CD4-positive, alpha-beta T cell (primary cell): ENCODE measurements around the gene SIDT2. TPM values are rescaled to one million over a fixed set of nuclear protein-coding genes. Genes with fewer than 3 reads are reported as not detected.
"Not testable (repeated sequence)": the region's sequence is repeated elsewhere in the genome, so short reads cannot be mapped to it uniquely, and the experiment has no call there.

ENCODE experiments used
- ATAC-seq: fragments of 200-7000 bp; cut with Tn5 transposase; one replicate; pipeline ENCODE4 v1.10.0; 2022; ENCODE audit warnings: mild to moderate bottlenecking; ENCODE audit not compliant: poor library complexity
- CTCF ChIA-PET: fragments of 350-600 bp; sonication (Branson Sonifier 250); formaldehyde crosslinking; loops from one replicate; lab custom pipeline; 2021; ENCODE audit warnings: antibody characterized with exemption, inconsistent platforms; lab: Charles Lee
- POLR2A ChIA-PET: fragments of 350-600 bp; sonication (Branson Sonifier 250); formaldehyde crosslinking; loops from one replicate; lab custom pipeline; 2021; ENCODE audit warnings: antibody characterized with exemption, inconsistent platforms; lab: Charles Lee
- DNase-seq, 14 experiments: peaks; one replicate each; pipeline ENCODE4 v3.0.0-alpha.2; 2013 to 2020; ENCODE audit warnings: mixed read lengths in 2 of 14
- H3K27ac ChIP-seq, 2 donors: one replicate each; pipeline versions ENCODE4 v1.5.1 to v1.7.0; 2013; ENCODE audit warnings: low read length in 2 of 2, low read depth in 1 of 2, mild to moderate bottlenecking in 1 of 2
- H3K27me3 ChIP-seq, 2 experiments: 1 replicate in 1 of 2; 2 replicates in 1 of 2; pipeline versions ENCODE4 v1.6.1 to v1.7.0; 2013; ENCODE audit warnings: low read length in 2 of 2, control low read depth in 1 of 2, mild to moderate bottlenecking in 1 of 2, moderate library complexity in 1 of 2; ENCODE audit not compliant: insufficient read depth in 2 of 2, control insufficient read depth in 1 of 2
- H3K36me3 ChIP-seq: one replicate; pipeline ENCODE4 v1.6.1; 2013; ENCODE audit warnings: low read length, control low read depth; ENCODE audit not compliant: insufficient read depth
- H3K4me1 ChIP-seq: one replicate; pipeline ENCODE4 v1.6.1; 2013; ENCODE audit warnings: low read length, control low read depth; ENCODE audit not compliant: insufficient read depth
- H3K4me3 ChIP-seq: one replicate; pipeline ENCODE4 v1.5.1; 2013; ENCODE audit warnings: mild to moderate bottlenecking, low read length, moderate library complexity
- H3K9me3 ChIP-seq, 2 experiments: 1 replicate in 1 of 2; 2 replicates in 1 of 2; pipeline versions ENCODE4 v1.6.1 to v1.7.0; 2013; ENCODE audit warnings: low read length in 2 of 2, mild to moderate bottlenecking in 2 of 2, control low read depth in 1 of 2, moderate library complexity in 1 of 2; ENCODE audit not compliant: control insufficient read depth in 1 of 2, insufficient read depth in 1 of 2
- H3K27ac Mint-ChIP-seq: one replicate; pipeline ENCODE4 v1.8.0; 2020; ENCODE audit warnings: mixed read lengths
- H3K27me3 Mint-ChIP-seq: one replicate; pipeline ENCODE4 v1.8.0; 2021; ENCODE audit warnings: mixed read lengths
- H3K36me3 Mint-ChIP-seq: one replicate; pipeline ENCODE4 v1.8.0; 2021; ENCODE audit warnings: low read depth, mixed read lengths
- H3K4me1 Mint-ChIP-seq: one replicate; pipeline ENCODE4 v1.8.0; 2021; ENCODE audit warnings: low read depth, mixed read lengths
- H3K4me3 Mint-ChIP-seq: one replicate; pipeline ENCODE4 v1.8.0; 2020; ENCODE audit warnings: mild to moderate bottlenecking, mixed read lengths
- H3K9me3 Mint-ChIP-seq: one replicate; pipeline ENCODE4 v1.8.0; 2020; ENCODE audit warnings: mixed read lengths
- intact Hi-C, 2 experiments: fragments of 100-400 bp; cut with DNase I in 1 of 2; cut with micrococcal nuclease in 1 of 2; formaldehyde crosslinking; loops; one replicate each; pipeline versions ENCODE4 v1.15.1 to v1.9.0; 2023 to 2025; cut with DNase I, micrococcal nuclease
- polyA plus RNA-seq, 2 donors: library from polyadenylated mRNA; unstranded; fragments of 120-200 nt; gene quantifications; one replicate each; pipeline ENCODE4 v1.2.1, GENCODE V29; 2013
- total RNA-seq, 174 experiments: library from RNA in 2 of 174; stranded (reverse) in 2 of 174; gene quantifications; one replicate each; pipeline ENCODE4 v1.2.3 and lab custom pipeline; 2021 to 2026
- TF ChIP-seq, protein P1 (sequence below): fragments of 200-600 bp; IDR thresholded peaks from one replicate; pipeline ENCODE4 v1.8.0; 2022; ENCODE audit warnings: antibody characterized with exemption, mild to moderate bottlenecking

SIDT2 gene
- total RNA-seq (100 to 1,000 TPM; 197 to 200 TPM), total RNA-seq (lab: John Stamatoyannopoulos, UW) (9.8 to 89.7 (median 45.4) reads per million in 172 experiments)
- polyA plus RNA-seq (2013, experiment 1 of 2), result 23.9 TPM
- polyA plus RNA-seq (2013, experiment 2 of 2), result 28.4 TPM

DNA sequence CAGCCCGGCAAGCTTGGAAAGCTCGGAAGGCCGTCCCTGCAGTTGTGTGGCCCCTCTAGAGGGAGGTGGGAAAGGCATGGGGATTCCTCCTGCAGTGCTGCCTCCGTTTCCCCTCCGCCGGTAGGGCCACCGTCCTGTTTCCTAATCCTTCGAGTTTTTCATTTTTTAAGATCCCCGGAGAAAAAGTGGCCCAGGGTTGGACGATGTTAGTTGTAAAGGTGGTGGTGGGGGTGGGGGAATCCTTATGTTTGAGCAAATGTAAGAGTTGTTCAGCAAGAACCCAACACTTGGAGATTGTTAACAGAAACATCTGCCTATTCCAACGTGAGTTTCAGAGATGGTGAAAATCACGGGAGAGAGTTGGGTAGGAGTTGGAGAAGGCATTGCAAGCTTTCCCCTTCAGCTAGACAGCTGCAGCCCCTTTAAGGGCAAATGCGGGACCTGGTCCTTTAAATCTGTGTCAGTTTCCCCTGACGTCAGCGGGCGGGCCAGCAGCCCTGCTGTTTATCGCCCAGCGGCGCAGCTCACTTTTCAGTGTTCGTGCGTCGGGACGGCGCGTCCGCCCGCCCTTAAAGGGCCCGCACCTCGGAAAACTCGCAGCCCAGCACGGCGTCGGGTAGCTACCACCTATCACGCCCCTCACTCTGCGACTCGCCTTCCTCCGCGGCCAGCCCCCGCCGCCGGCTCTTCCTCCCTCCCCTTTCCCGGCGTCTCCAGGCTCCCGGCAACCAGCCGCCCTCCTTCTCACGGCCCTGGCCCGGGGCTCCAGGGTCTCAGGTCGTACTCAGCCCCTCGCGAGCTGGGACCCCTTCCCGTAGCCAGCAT, at the start of gene SIDT2:
TSS of gene SIDT2 (plus strand) at position 534 of the 825 bp plus-strand sequence. CDS start 521 bp downstream, outside the sequence.
- H3K27ac Mint-ChIP-seq, result peak within 1 kb of the TSS; percentile 98
- POLR2A ChIA-PET, result interaction anchor here (0.7 to 4.9 kb wide), 16 partner anchors 12 to 391 kb away, joined by 3 to 60 read pairs (median 8); partner anchors contain the start of genes CEP164, PAFAH1B2, PCSK7 and RNF214
- intact Hi-C loops, result loop anchor here (1.0 to 5.0 kb wide), 3 partner anchors 33 to 54 kb away; partner anchors contain the start of genes PAFAH1B2 (in 1 of the 2), PCSK7 (in 1 of the 2) and RNF214 (in 1 of the 2)
- peak within 1 kb of the TSS; percentile 99 for H3K4me3 Mint-ChIP-seq
- H3K27me3 Mint-ChIP-seq, result no peaks in the 10 kb centered on the region
- Histone ChIP-seq H3K36me3 (peaks cover 7% of the 10 kb centered on the region), H3K9me3 (no peaks in the 10 kb centered on the region), H3K27me3 (no peaks in the 10 kb centered on the region), H3K4me3 (peak within 1 kb of the TSS; percentile 81), H3K4me1 (peaks cover 32% of the 10 kb centered on the region), H3K27ac (peak within 1 kb of the TSS; percentile 34 to 52)
- H3K4me1 Mint-ChIP-seq, result peaks cover 40% of the 10 kb centered on the region
- CTCF ChIA-PET, result interaction anchor here (1.2 to 1.6 kb wide), 3 partner anchors 8 to 73 kb away, joined by 3 to 7 read pairs (median 4); partner anchors contain the start of genes PCSK7 and RNF214
- H3K36me3 Mint-ChIP-seq, result peaks cover 14% of the 10 kb centered on the region
- ATAC-seq, result peak; percentile 89
- TF ChIP-seq, protein P1, sequence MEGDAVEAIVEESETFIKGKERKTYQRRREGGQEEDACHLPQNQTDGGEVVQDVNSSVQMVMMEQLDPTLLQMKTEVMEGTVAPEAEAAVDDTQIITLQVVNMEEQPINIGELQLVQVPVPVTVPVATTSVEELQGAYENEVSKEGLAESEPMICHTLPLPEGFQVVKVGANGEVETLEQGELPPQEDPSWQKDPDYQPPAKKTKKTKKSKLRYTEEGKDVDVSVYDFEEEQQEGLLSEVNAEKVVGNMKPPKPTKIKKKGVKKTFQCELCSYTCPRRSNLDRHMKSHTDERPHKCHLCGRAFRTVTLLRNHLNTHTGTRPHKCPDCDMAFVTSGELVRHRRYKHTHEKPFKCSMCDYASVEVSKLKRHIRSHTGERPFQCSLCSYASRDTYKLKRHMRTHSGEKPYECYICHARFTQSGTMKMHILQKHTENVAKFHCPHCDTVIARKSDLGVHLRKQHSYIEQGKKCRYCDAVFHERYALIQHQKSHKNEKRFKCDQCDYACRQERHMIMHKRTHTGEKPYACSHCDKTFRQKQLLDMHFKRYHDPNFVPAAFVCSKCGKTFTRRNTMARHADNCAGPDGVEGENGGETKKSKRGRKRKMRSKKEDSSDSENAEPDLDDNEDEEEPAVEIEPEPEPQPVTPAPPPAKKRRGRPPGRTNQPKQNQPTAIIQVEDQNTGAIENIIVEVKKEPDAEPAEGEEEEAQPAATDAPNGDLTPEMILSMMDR, result no peak
- no peaks in the 10 kb centered on the region for H3K9me3 Mint-ChIP-seq
- DNase-seq, result peak; percentile 77 to 94 (median 86)

- H3K36me3 ChIP-seq, H3K27me3 ChIP-seq, intact Hi-C loops, H3K9me3 ChIP-seq, POLR2A ChIA-PET, CTCF ChIA-PET, H3K9me3 Mint-ChIP-seq, H3K36me3 Mint-ChIP-seq, H3K27ac ChIP-seq, DNase-seq, H3K27me3 Mint-ChIP-seq, H3K27ac Mint-ChIP-seq, H3K4me3 ChIP-seq, H3K4me3 Mint-ChIP-seq, H3K4me1 ChIP-seq, ATAC-seq, H3K4me1 Mint-ChIP-seq: not testable (repeated sequence)
Measured at GRCh38 chr11:117130396-117130795, 48.1 kb upstream of the SIDT2 start.

DNA sequence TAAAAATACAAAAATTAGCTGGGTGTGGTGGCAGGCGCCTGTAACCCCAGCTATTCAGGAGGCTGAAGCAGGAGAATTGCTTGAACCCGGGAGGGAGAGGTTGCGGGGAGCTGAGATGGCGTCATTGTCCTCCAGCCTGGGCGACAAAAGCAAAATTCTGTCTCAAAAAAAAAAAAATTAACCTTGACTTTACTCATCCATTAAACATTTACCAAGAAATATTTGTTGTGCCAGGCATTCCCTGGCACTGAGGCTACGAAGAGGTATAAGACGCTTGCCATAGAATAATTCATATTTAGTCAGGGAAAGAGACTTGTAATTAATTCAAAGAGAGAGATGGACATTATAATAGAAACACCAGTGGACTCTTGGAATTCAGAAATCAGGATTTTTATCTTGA, 47.7 kb upstream of the SIDT2 start:
- Mint-ChIP-seq H3K4me1 (no peaks in the 10 kb centered on the region), H3K27ac (no peak overlapping the region), H3K9me3 (no peaks in the 10 kb centered on the region), H3K27me3 (no peaks in the 10 kb centered on the region), H3K4me3 (no peak overlapping the region), H3K36me3 (no peaks in the 10 kb centered on the region)
- Histone ChIP-seq H3K4me1 (no peaks in the 10 kb centered on the region), H3K27me3 (no peaks in the 10 kb centered on the region), H3K27ac (no peak overlapping the region), H3K36me3 (no peaks in the 10 kb centered on the region), H3K9me3 (no peaks in the 10 kb centered on the region), H3K4me3 (no peak overlapping the region)
- ChIA-PET POLR2A (no interaction called here), CTCF (no interaction called here)
- TF ChIP-seq, protein P1, result no peak
- no peak for DNase-seq
- intact Hi-C loops, result no loop called here
- no peak for ATAC-seq
